MM.1S (cell line): ENCODE results near the gene RAB7A.

Experiments used
- DNase-seq: peaks from one replicate; pipeline ENCODE4 v3.0.0-alpha.2; 2015
- H2AFZ ChIP-seq: fragments of 300-600 bp; sonication (generic); 2 replicates; pipeline ENCODE4 v1.6.0; 2016; ENCODE audit warnings: antibody characterized with exemption, low read length
- H3F3A ChIP-seq: fragments of 300-600 bp; sonication (generic); 2 replicates; pipeline ENCODE4 v1.6.1; 2016; ENCODE audit warnings: mild to moderate bottlenecking, antibody characterized with exemption, low read length, moderate library complexity, mixed read lengths; ENCODE audit not compliant: insufficient read depth
- H3K27ac ChIP-seq: fragments of 300-600 bp; sonication (generic); 2 replicates; pipeline ENCODE4 v1.5.1; 2016; ENCODE audit warnings: mild to moderate bottlenecking, low read length
- H3K27me3 ChIP-seq: fragments of 300-600 bp; sonication (generic); replicated peaks from 2 replicates; pipeline ENCODE4 v1.6.0; 2016; ENCODE audit warnings: low read length; ENCODE audit not compliant: insufficient read depth
- H3K36me3 ChIP-seq: fragments of 300-600 bp; sonication (generic); replicated peaks from 2 replicates; pipeline ENCODE4 v1.6.1; 2016; ENCODE audit warnings: mild to moderate bottlenecking, low read length, mixed read lengths; ENCODE audit not compliant: insufficient read depth
- H3K4me1 ChIP-seq: fragments of 300-600 bp; sonication (generic); 2 replicates; pipeline ENCODE4 v1.6.1; 2016; ENCODE audit warnings: low read length, mixed read lengths
- H3K4me2 ChIP-seq: fragments of 300-600 bp; sonication (generic); 2 replicates; pipeline ENCODE4 v1.6.0; 2016; ENCODE audit warnings: low read depth, low read length
- H3K4me3 ChIP-seq: fragments of 300-600 bp; sonication (generic); 2 replicates; pipeline ENCODE4 v1.5.1; 2016; ENCODE audit warnings: low read length, mixed read lengths
- H3K79me2 ChIP-seq: fragments of 300-600 bp; sonication (generic); 2 replicates; pipeline ENCODE4 v1.6.1; 2016; ENCODE audit warnings: mixed run types, low read length, mixed read lengths
- H3K9ac ChIP-seq: fragments of 300-600 bp; sonication (generic); 2 replicates; pipeline ENCODE4 v1.6.1; 2016; ENCODE audit warnings: low read length, mixed read lengths
- H3K9me2 ChIP-seq: fragments of 300-600 bp; sonication (generic); replicated peaks from 2 replicates; pipeline ENCODE4 v1.6.1; 2016; ENCODE audit warnings: mild to moderate bottlenecking, low read length, mixed read lengths; ENCODE audit not compliant: insufficient read depth
- H3K9me3 ChIP-seq: fragments of 300-600 bp; sonication (generic); replicated peaks from 2 replicates; pipeline ENCODE4 v1.6.1; 2016; ENCODE audit warnings: mild to moderate bottlenecking, low read length, mixed read lengths; ENCODE audit not compliant: insufficient read depth
- H4K20me1 ChIP-seq: fragments of 300-600 bp; sonication (generic); 2 replicates; pipeline ENCODE4 v1.6.1; 2016; ENCODE audit warnings: mild to moderate bottlenecking, low read length, moderate library complexity, mixed read lengths; ENCODE audit not compliant: insufficient read depth
- EZH2 ChIP-seq: fragments of 300-600 bp; sonication (generic); optimal IDR thresholded peaks from 2 replicates; pipeline ENCODE3; 2017; ENCODE audit warnings: low read depth, mild to moderate bottlenecking, antibody characterized with exemption, low read length, mixed read lengths
- EZH2phosphoT487 ChIP-seq: fragments of 300-600 bp; sonication (generic); IDR thresholded peaks from 2 replicates; pipeline ENCODE4 v1.6.1; 2018; ENCODE audit warnings: antibody characterized with exemption, low read length
- TF ChIP-seq, protein P1 (sequence below): fragments of 300-600 bp; sonication (generic); IDR thresholded peaks from 2 replicates; pipeline ENCODE4 v1.5.1; 2016; ENCODE audit warnings: antibody characterized with exemption, low read length, mixed read lengths

The RAB7A gene

DNA sequence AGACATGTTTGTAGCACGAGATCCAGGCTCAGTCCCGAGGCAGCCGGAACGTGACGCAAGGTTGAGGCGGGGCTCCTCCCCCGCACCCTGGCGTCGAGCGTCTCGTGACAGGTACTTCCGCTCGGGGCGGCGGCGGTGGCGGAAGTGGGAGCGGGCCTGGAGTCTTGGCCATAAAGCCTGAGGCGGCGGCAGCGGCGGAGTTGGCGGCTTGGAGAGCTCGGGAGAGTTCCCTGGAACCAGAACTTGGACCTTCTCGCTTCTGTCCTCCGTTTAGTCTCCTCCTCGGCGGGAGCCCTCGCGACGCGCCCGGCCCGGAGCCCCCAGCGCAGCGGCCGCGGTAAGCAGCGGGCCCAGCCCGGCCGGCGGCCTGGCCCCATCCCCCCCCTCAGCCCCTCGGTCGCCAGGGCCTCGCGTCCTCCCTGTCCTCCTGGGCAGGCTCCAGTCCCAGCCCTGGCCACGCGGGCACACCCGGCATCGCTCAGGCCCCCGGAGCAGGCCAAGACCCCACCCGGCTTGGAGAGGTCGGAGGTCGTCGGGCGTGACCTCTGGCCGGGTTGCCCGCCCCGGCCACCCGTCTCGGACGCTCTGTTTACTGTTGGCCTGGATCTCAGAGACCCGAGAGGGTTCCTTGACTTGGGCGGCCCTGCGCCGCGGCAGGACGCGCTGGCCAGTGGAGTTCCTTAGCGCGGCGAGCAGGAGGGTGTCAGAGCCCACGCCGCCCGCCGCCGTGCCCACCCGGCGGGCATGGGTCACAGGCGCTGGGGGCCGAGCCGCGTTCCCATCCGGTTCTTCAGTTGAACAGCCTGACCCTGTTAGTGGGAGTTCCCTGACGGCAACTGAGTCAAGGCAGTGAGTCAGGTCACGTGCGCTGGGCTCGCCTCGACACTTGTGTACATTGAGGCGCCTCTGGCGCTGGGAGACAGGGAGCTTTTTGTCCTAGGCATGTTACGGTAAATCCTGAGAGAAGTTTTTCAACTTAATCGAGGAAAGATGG, at the start of gene RAB7A:
RAB7A (plus strand) TSS at position 161 of the 994 bp plus-strand sequence. CDS start 69,185 bp downstream, outside the sequence.
- Histone ChIP-seq H3K27ac (peak within 1 kb of the TSS; percentile 55; the same call in 1 of the 2 replicates), H4K20me1 (peaks cover 31% of the 10 kb centered on the region), H3K27me3 (no peaks in the 10 kb centered on the region), H3K4me2 (peak within 1 kb of the TSS; percentile 92), H3K4me3 (peak within 1 kb of the TSS; percentile 99), H3K9ac (peak within 1 kb of the TSS; percentile 96), H3K4me1 (peaks cover 14% of the 10 kb centered on the region), H3K9me2 (no peaks in the 10 kb centered on the region), H2AFZ (peak within 1 kb of the TSS; percentile 78), H3K79me2 (peaks cover 54% of the 10 kb centered on the region), H3K9me3 (no peaks in the 10 kb centered on the region), H3K36me3 (no peaks in the 10 kb centered on the region), H3F3A (no peaks in the 10 kb centered on the region)
- peak; percentile 98 for DNase-seq
- TF ChIP-seq, protein P1, sequence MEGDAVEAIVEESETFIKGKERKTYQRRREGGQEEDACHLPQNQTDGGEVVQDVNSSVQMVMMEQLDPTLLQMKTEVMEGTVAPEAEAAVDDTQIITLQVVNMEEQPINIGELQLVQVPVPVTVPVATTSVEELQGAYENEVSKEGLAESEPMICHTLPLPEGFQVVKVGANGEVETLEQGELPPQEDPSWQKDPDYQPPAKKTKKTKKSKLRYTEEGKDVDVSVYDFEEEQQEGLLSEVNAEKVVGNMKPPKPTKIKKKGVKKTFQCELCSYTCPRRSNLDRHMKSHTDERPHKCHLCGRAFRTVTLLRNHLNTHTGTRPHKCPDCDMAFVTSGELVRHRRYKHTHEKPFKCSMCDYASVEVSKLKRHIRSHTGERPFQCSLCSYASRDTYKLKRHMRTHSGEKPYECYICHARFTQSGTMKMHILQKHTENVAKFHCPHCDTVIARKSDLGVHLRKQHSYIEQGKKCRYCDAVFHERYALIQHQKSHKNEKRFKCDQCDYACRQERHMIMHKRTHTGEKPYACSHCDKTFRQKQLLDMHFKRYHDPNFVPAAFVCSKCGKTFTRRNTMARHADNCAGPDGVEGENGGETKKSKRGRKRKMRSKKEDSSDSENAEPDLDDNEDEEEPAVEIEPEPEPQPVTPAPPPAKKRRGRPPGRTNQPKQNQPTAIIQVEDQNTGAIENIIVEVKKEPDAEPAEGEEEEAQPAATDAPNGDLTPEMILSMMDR: no peak
- no peak for TF ChIP-seq EZH2phosphoT487
- TF ChIP-seq EZH2: no peak

DNA sequence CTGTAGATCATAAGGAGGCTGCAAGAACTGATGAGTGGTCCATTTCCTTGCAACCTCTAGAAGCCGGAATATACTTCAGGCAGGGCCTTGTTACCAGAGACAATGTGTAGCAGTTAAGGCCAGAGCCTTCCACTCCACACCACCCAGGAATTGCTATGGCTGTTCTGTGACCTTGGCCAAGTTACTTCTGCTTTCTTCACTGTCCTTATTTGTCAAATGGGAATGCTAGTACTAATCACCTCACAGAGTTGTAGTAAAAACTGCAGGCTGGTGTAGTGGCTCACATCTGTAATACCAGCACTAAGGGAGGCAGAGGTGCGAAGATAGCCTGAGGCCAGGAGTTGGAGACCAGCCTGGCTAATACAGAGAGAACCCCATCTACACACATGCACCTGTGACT, 46.6 kb upstream of the RAB7A start:
- H2AFZ ChIP-seq: no peak overlapping the region
- H3K9ac ChIP-seq: no peak overlapping the region
- no peaks in the 10 kb centered on the region for H4K20me1 ChIP-seq

GRCh38 chr3:128680603-128681368, 45.2 kb upstream of the RAB7A start:
- Histone ChIP-seq H3K4me3 (peak overlapping the region; percentile 83), H3K9ac (peak overlapping the region; percentile 93), H3K4me1 (0 out of 2 replicates have a peak, but pooled peaks cover 4% of the 10 kb centered on the region), H3F3A (peaks cover 6% of the 10 kb centered on the region; the same call in 1 of the 2 replicates), H3K79me2 (no peaks in the 10 kb centered on the region), H3K4me2 (peak overlapping the region; percentile 96), H4K20me1 (no peaks in the 10 kb centered on the region), H3K27ac (peak overlapping the region; percentile 77), H3K27me3 (no peaks in the 10 kb centered on the region), H3K36me3 (no peaks in the 10 kb centered on the region), H2AFZ (peak overlapping the region; percentile 89), H3K9me3 (no peaks in the 10 kb centered on the region), H3K9me2 (no peaks in the 10 kb centered on the region)
- TF ChIP-seq, protein P1: peak; percentile 93
- no peak for TF ChIP-seq EZH2
- peak; percentile 98 for DNase-seq

More for the DNA sequence above, 46.6 kb upstream of the RAB7A start:
- H3K4me3 ChIP-seq: no peak overlapping the region
- H3K4me1 ChIP-seq: 0 out of 2 replicates have a peak, but pooled peaks cover 4% of the 10 kb centered on the region
- H3K79me2 ChIP-seq: 0 out of 2 replicates have a peak, but pooled peaks cover 2% of the 10 kb centered on the region
- H3K4me2 ChIP-seq: no peak overlapping the region
- H3K27ac ChIP-seq: no peak overlapping the region
- no peaks in the 10 kb centered on the region for H3K27me3 ChIP-seq
- no peak for DNase-seq
- peaks cover 9% of the 10 kb centered on the region; the same call in 1 of the 2 replicates for H3F3A ChIP-seq
- H3K9me3 ChIP-seq: no peaks in the 10 kb centered on the region
- H3K36me3 ChIP-seq: no peaks in the 10 kb centered on the region
- TF ChIP-seq EZH2: no peak
- H3K9me2 ChIP-seq: no peaks in the 10 kb centered on the region
